Smooth muscle cell of the umbilical artery (primary cell): Measurements from ENCODE around the gene KCTD15. TPM values are rescaled to one million over a fixed set of nuclear protein-coding genes. Genes with fewer than 3 reads are reported as not detected.

Experiments used
- total RNA-seq: library from RNA; depleted of rRNA; stranded (reverse); fragments of >200 nt; gene quantifications from 2 replicates; pipeline ENCODE4 v1.2.3, GENCODE V29; 2014

The KCTD15 gene
- total RNA-seq: 50.8 and 60.5 TPM in 2 replicates

GRCh38 chr19:33796164-33796875 is at the start of gene KCTD15:
TSS of gene KCTD15 (plus strand) at chr19:33796870. CDS start at chr19:33800455, 3,585 bp downstream.

Other genes starting within 250 kb of the KCTD15 start
- not detected in 2 replicates for gene CHST8, start 174.9 kb upstream of the KCTD15 start, total RNA-seq